GM19372 (cell line): ENCODE measurements around the gene ARHGEF1.
"Not testable (repeated sequence)": the region's sequence is repeated elsewhere in the genome, so short reads cannot be mapped to it uniquely, and the experiment has no call there.

Source experiments
- ATAC-seq: cut with Tn5 transposase; IDR thresholded peaks from one replicate; pipeline ENCODE4 v1.9.1; 2021; ENCODE audit warnings: mild to moderate bottlenecking, low read depth, moderate library complexity; ENCODE audit not compliant: unreplicated experiment

Gene ARHGEF1

GRCh38 chr19:41928221-41928683 is 45.3 kb downstream of the ARHGEF1 start, which contains the start of gene ERFL:
ERFL (minus strand) TSS chr19:41928449; CDS start chr19:41912919, 15,530 bp downstream.
- no peak for ATAC-seq

- no peak for ATAC-seq
Observed at GRCh38 chr19:41928754-41929535, 46.0 kb downstream of the ARHGEF1 start.

GRCh38 chr19:41929536-41930071 is 46.6 kb downstream of the ARHGEF1 start:
- no peak for ATAC-seq

- no peak for ATAC-seq
Observed at GRCh38 chr19:41930322-41930722, 47.3 kb downstream of the ARHGEF1 start.

GRCh38 chr19:41930926-41931592 is 48.1 kb downstream of the ARHGEF1 start:
- no peak for ATAC-seq

GRCh38 chr19:41932259-41932719 is 49.3 kb downstream of the ARHGEF1 start:
- no peak for ATAC-seq

GRCh38 chr19:41932720-41933332 is 49.8 kb downstream of the ARHGEF1 start:
- no peak for ATAC-seq

GRCh38 chr19:41933693-41934426 is 50.9 kb downstream of the ARHGEF1 start:
- ATAC-seq, result no peak

GRCh38 chr19:41934849-41935374 is 51.9 kb downstream of the ARHGEF1 start:
- ATAC-seq, result no peak

GRCh38 chr19:41935760-41936415 is 52.9 kb downstream of the ARHGEF1 start:
- no peak for ATAC-seq

- ATAC-seq, result no peak
Observed at GRCh38 chr19:41936416-41936850, 53.4 kb downstream of the ARHGEF1 start.

GRCh38 chr19:41936961-41937360 is 54.0 kb downstream of the ARHGEF1 start:
- no peak for ATAC-seq

GRCh38 chr19:41937525-41938468 is 54.8 kb downstream of the ARHGEF1 start:
- ATAC-seq, result no peak

GRCh38 chr19:41939209-41939608 is 56.2 kb downstream of the ARHGEF1 start:
- ATAC-seq, result not testable (repeated sequence)

GRCh38 chr19:41939861-41940730 is 57.1 kb downstream of the ARHGEF1 start:
- ATAC-seq, result no peak

GRCh38 chr19:41940731-41941409 is 57.9 kb downstream of the ARHGEF1 start:
- ATAC-seq, result no peak
